Breast epithelium (tissue), 4 donors: ENCODE results near the gene RNF126. TPM values are rescaled to one million over a fixed set of nuclear protein-coding genes. Genes with fewer than 3 reads are reported as not detected.

Experiments used
- DNase-seq, 2 donors: peaks; one replicate each; pipeline ENCODE4 v3.0.0-alpha.2; 2019; ENCODE audit warnings: low spot score in 2 of 2
- H3K27ac ChIP-seq, 2 donors: fragments of 200-600 bp; sonication (generic) in 1 of 2; one replicate each; pipeline ENCODE4 v1.5.1; 2016 to 2019; ENCODE audit warnings: mild to moderate bottlenecking in 1 of 2
- H3K27me3 ChIP-seq, 2 donors: fragments of 200-600 bp; sonication (generic) in 1 of 2; one replicate each; pipeline versions ENCODE4 v1.5.1 to v1.6.0; 2017 to 2019; ENCODE audit warnings: control low read depth in 1 of 2, mild to moderate bottlenecking in 1 of 2
- H3K36me3 ChIP-seq: fragments of 200-600 bp; one replicate; pipeline ENCODE4 v1.5.1; 2019
- H3K4me1 ChIP-seq, 2 donors: fragments of 200-600 bp; sonication (generic); one replicate each; pipeline ENCODE4 v1.5.1; 2016 to 2019; ENCODE audit warnings: control low read depth in 1 of 2
- H3K4me3 ChIP-seq, 3 donors: fragments of 200-600 bp; sonication (generic); 1 replicate in 2 of 3; 2 replicates in 1 of 3; pipeline ENCODE4 v1.5.1; 2016 to 2019; ENCODE audit warnings: mild to moderate bottlenecking in 3 of 3, moderate library complexity in 2 of 3
- H3K9me3 ChIP-seq, 2 donors: fragments of 200-600 bp; sonication (generic) in 1 of 2; one replicate each; pipeline ENCODE4 v1.5.1; 2016 to 2019; ENCODE audit warnings: control low read depth in 1 of 2
- CTCF ChIP-seq, 3 donors: fragments of 450-650 bp; IDR thresholded peaks; one replicate each; pipeline ENCODE4 v1.5.1; 2016 to 2017; ENCODE audit warnings: antibody characterized with exemption in 3 of 3, mild to moderate bottlenecking in 3 of 3, moderate library complexity in 3 of 3
- POLR2A ChIP-seq: fragments of 450-650 bp; IDR thresholded peaks from one replicate; pipeline ENCODE4 v1.6.1; 2016; ENCODE audit warnings: antibody characterized with exemption, mild to moderate bottlenecking, moderate library complexity
- POLR2AphosphoS5 ChIP-seq, 3 donors: sonication (generic); formaldehyde crosslinking; IDR thresholded peaks; one replicate each; pipeline ENCODE4 v1.6.1; 2017; ENCODE audit warnings: antibody characterized with exemption in 3 of 3
- intact Hi-C: fragments of 100-400 bp; cut with DNase I; formaldehyde crosslinking; loops from one replicate; pipeline ENCODE4 v1.15.1; 2023; ENCODE audit warnings: low total_unique reads
- total RNA-seq, 3 donors: library from RNA; depleted of rRNA; stranded (reverse); fragments of >200 nt; gene quantifications; one replicate each; pipeline ENCODE4 v1.1.0, GENCODE V29; 2016

RNF126 gene
- total RNA-seq, 3 donors from 2014 or later: 41.1 to 46.5 (median 46.2) TPM

DNA sequence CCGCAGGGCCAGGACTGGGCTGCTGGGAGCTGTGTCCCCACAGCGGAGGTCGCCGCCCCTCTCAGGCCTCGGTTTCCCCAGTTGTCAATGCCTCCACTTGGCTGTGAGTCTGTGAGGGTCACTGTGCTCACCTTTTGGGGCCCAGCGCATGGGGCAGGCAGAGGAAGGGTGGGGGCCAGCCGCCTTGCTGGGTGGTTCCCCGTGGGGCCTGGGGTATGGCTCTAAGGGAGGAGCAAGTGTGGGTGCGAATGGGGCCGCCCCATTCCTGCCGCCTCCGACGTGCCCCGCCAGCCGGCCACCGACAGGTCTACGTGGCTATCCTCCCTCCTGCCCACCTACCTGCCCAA is 24.1 kb downstream of the RNF126 start:
- TF ChIP-seq POLR2A (no peak), POLR2AphosphoS5 (IDR thresholded peaks at IDR 0.05) (no peak), CTCF (IDR thresholded peaks at IDR 0.05) (no peak)
- intact Hi-C loops: no loop called here
- DNase-seq: no peak
- Histone ChIP-seq H3K9me3 (no peaks in the 10 kb centered on the region), H3K27me3 (no peaks in the 10 kb centered on the region), H3K36me3 (no peaks in the 10 kb centered on the region), H3K4me1 (peaks cover 4 to 7% of the 10 kb centered on the region in 2 donors), H3K4me3 (peak overlapping the region; percentile 36 to 64 (median 58)), H3K27ac (peak overlapping the region in 1 of 2 donors; percentile 29)

- no peaks in the 10 kb centered on the region for H3K9me3 ChIP-seq
- no peak overlapping the region for H3K4me3 ChIP-seq
- H3K36me3 ChIP-seq: no peaks in the 10 kb centered on the region
- no peak for DNase-seq
- intact Hi-C loops: no loop called here
- no peak overlapping the region for H3K27ac ChIP-seq
- H3K4me1 ChIP-seq: peaks cover 4 to 20% of the 10 kb centered on the region in 2 donors
- no peaks in the 10 kb centered on the region for H3K27me3 ChIP-seq
- no peak for TF ChIP-seq CTCF (IDR thresholded peaks at IDR 0.05)
- TF ChIP-seq POLR2A: no peak
- TF ChIP-seq POLR2AphosphoS5 (IDR thresholded peaks at IDR 0.05): no peak
These were observed 27.9 kb downstream of the RNF126 start for GRCh38 chr19:634975-635652.

GRCh38 chr19:633786-634639 is 29.0 kb downstream of the RNF126 start:
- no peak for DNase-seq
- peak overlapping the region in 1 of 2 donors; percentile 55 for H3K27ac ChIP-seq
- no peaks in the 10 kb centered on the region for H3K27me3 ChIP-seq
- intact Hi-C loops: no loop called here
- no peaks in the 10 kb centered on the region for H3K9me3 ChIP-seq
- no peaks in the 10 kb centered on the region for H3K36me3 ChIP-seq
- TF ChIP-seq POLR2AphosphoS5 (IDR thresholded peaks at IDR 0.05) (no peak), POLR2A (no peak), CTCF (IDR thresholded peaks at IDR 0.05) (no peak)
- peaks cover 4 to 18% of the 10 kb centered on the region in 2 donors for H3K4me1 ChIP-seq
- H3K4me3 ChIP-seq: peak overlapping the region; percentile 65 to 78 (median 69)

DNA sequence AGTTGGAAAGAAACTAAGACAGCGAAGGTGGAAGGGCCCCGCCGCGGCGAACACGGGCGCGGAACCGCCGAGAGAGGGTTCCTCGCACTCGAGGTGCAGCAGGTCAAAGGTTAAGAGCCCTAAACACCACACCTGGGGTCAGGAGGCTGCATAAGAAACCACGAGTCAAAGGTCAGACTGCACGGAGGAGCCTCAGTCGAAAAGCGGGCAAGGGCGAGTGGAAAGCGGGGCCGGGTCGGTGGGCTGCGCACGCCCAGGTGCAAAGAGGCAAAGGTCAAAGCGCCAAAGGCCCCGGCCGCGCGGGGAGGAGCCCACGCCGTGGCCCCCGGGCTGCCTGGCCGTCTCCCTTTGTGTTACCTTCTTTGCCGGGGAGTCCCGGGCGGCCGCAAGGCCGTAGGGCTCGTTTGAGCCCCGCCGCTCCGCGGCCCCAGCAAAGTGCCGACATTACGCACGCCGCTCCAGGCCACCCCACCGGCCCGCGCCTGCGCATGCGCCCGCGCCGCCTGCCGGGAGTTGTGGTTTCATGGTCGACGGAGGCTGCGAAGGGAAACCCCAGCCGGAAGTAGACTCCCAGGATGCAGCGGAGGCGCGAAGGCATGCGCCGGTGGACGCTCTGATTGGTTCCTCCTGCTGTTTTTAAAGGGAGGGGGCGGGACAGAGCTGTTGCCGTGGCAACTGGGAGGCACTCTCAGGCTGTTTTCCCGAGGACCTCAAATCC is 29.8 kb downstream of the RNF126 start, which contains the start of gene POLRMT:
POLRMT (minus strand) TSS at position 470 of the 718 bp plus-strand sequence; CDS start at position 445, 25 bp downstream.
- peak within 1 kb of the TSS; percentile 54 to 55 for H3K27ac ChIP-seq
- H3K9me3 ChIP-seq: no peaks in the 10 kb centered on the region
- H3K27me3 ChIP-seq: no peaks in the 10 kb centered on the region
- DNase-seq: peak; percentile 98
- TF ChIP-seq CTCF (IDR thresholded peaks at IDR 0.05) (no peak), POLR2AphosphoS5 (IDR thresholded peaks at IDR 0.05) (peak in 2 of 3 donors; percentile 56 to 58)
- H3K36me3 ChIP-seq: no peaks in the 10 kb centered on the region
- intact Hi-C loops: no loop called here
- peaks cover 4 to 13% of the 10 kb centered on the region in 2 donors for H3K4me1 ChIP-seq
- H3K4me3 ChIP-seq: peak within 1 kb of the TSS; percentile 65 to 78 (median 69)
